ENCODE results near the gene MAML2.

- TF ChIP-seq, protein P1, sequence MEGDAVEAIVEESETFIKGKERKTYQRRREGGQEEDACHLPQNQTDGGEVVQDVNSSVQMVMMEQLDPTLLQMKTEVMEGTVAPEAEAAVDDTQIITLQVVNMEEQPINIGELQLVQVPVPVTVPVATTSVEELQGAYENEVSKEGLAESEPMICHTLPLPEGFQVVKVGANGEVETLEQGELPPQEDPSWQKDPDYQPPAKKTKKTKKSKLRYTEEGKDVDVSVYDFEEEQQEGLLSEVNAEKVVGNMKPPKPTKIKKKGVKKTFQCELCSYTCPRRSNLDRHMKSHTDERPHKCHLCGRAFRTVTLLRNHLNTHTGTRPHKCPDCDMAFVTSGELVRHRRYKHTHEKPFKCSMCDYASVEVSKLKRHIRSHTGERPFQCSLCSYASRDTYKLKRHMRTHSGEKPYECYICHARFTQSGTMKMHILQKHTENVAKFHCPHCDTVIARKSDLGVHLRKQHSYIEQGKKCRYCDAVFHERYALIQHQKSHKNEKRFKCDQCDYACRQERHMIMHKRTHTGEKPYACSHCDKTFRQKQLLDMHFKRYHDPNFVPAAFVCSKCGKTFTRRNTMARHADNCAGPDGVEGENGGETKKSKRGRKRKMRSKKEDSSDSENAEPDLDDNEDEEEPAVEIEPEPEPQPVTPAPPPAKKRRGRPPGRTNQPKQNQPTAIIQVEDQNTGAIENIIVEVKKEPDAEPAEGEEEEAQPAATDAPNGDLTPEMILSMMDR (IDR thresholded peaks at IDR 0.05; ENCODE audit: insufficient read depth, low read length) = no peak
- TF ChIP-seq, protein P2, sequence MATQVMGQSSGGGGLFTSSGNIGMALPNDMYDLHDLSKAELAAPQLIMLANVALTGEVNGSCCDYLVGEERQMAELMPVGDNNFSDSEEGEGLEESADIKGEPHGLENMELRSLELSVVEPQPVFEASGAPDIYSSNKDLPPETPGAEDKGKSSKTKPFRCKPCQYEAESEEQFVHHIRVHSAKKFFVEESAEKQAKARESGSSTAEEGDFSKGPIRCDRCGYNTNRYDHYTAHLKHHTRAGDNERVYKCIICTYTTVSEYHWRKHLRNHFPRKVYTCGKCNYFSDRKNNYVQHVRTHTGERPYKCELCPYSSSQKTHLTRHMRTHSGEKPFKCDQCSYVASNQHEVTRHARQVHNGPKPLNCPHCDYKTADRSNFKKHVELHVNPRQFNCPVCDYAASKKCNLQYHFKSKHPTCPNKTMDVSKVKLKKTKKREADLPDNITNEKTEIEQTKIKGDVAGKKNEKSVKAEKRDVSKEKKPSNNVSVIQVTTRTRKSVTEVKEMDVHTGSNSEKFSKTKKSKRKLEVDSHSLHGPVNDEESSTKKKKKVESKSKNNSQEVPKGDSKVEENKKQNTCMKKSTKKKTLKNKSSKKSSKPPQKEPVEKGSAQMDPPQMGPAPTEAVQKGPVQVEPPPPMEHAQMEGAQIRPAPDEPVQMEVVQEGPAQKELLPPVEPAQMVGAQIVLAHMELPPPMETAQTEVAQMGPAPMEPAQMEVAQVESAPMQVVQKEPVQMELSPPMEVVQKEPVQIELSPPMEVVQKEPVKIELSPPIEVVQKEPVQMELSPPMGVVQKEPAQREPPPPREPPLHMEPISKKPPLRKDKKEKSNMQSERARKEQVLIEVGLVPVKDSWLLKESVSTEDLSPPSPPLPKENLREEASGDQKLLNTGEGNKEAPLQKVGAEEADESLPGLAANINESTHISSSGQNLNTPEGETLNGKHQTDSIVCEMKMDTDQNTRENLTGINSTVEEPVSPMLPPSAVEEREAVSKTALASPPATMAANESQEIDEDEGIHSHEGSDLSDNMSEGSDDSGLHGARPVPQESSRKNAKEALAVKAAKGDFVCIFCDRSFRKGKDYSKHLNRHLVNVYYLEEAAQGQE (IDR thresholded peaks at IDR 0.05; ENCODE audit: insufficient replicate concordance, low read depth) = no peak
- no peak for TF ChIP-seq SPI1 (IDR thresholded peaks at IDR 0.05; ENCODE audit: borderline replicate concordance, low read depth)
- no peak for TF ChIP-seq GABPA (IDR thresholded peaks at IDR 0.05; ENCODE audit: low read depth)
Observed at GRCh38 chr11:96116376-96116775, 226.6 kb downstream of the MAML2 start.

Measured in HL-60 (cell line).